Measurements from ENCODE around the gene RPS27. TPM values are rescaled to one million over a fixed set of nuclear protein-coding genes. Genes with fewer than 3 reads are reported as not detected.

The RPS27 gene
- polyA plus RNA-seq, 1 of the 3 experiments (the other 2 are of a cell fraction) = 7,060 TPM

- Histone ChIP-seq H3K27me3 (ENCODE audit: insufficient read depth) (no peaks in the 10 kb centered on the region), H3K9ac (no peak overlapping the region), H3F3A (replicated peaks; ENCODE audit: insufficient read depth) (peaks cover 7% of the 10 kb centered on the region), H3K9me3 (no peaks in the 10 kb centered on the region), H3K79me2 (ENCODE audit: insufficient read depth) (peaks cover 22% of the 10 kb centered on the region), H3K27ac (ENCODE audit: low read depth in 2 of 2, low read length in 1 of 2) (no peak overlapping the region), H2AFZ (ENCODE audit: low read depth) (no peak overlapping the region), H3K9me2 (no peaks in the 10 kb centered on the region), H3K4me1 (ENCODE audit: control insufficient read depth in 1 of 2, insufficient read depth in 2 of 2, low read depth in 1 of 2, low read length in 1 of 2) (peaks cover 5 to 23% of the 10 kb centered on the region in 2 experiments; a peak in 2 of 4 replicates), H3K4me3 (ENCODE audit: low read depth in 2 of 2, low read length in 1 of 2) (no peak overlapping the region), H3K4me2 (no peak overlapping the region), H4K20me1 (ENCODE audit: insufficient read depth) (no peaks in the 10 kb centered on the region), H3K36me3 (replicated peaks in 1 of 2; ENCODE audit: control insufficient read depth in 1 of 2, insufficient read depth in 2 of 2, low read length in 1 of 2) (peaks cover 17 to 25% of the 10 kb centered on the region in 2 experiments)
- DNase-seq = no peak
- CTCF ChIA-PET = interaction anchor here (1.5 to 8.9 kb wide), 2 partner anchors 12 to 43 kb away, joined by 3 to 68 read pairs; partner anchors contain the start of gene RAB13
- no peak for TF ChIP-seq RXRA (IDR thresholded peaks at IDR 0.05; ENCODE audit: borderline replicate concordance, low read depth)
- TF ChIP-seq TCF12 (IDR thresholded peaks at IDR 0.05) = no peak
- no peak for TF ChIP-seq FOXM1 (IDR thresholded peaks at IDR 0.05; ENCODE audit: low read depth)
- no peak for TF ChIP-seq EP300 (IDR thresholded peaks at IDR 0.05; ENCODE audit: borderline replicate concordance in 1 of 2, low read depth in 1 of 2, low read length in 1 of 2)
- no peak for TF ChIP-seq ZBTB33 (IDR thresholded peaks at IDR 0.05; ENCODE audit: borderline replicate concordance, low read depth)
- TF ChIP-seq SMC3 (IDR thresholded peaks at IDR 0.05; ENCODE audit: low read depth, low read length) = no peak
- 90% methylated on average over 7 of the region's 7 CpGs for WGBS (ENCODE audit: low lambda C conversion rate)
- POLR2A ChIA-PET = interaction anchor here (1.9 to 6.6 kb wide), 2 partner anchors 11 to 18 kb away, joined by 5 to 59 read pairs; partner anchors contain the start of genes RPS27 and SLC39A1
Measured at GRCh38 chr1:153973525-153973924, 17.0 kb upstream of the RPS27 start.

DNA sequence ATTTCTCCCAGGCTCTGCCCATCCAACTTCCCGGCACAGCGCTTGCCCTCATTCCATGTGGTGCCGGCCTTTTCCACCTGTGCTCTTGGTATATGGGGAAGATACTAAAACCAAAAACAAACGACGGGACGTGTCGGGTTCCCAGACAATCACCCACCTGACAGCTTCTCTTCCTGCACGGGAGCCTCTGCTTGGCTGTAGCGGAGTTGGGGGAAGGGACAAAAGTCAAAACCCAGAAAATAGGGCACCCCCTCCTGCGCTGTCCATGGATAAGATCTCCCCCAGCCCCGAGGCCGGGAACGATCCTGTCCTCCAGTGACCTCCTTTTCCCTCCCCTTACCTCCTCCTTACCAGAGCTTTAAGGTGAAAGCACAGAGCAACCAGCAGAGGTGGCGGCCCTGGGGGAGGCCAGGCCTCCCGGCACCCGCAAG is 13.7 kb upstream of the RPS27 start:
- POLR2A ChIA-PET = interaction anchor here (0.7 to 6.6 kb wide), 7 partner anchors 9 to 1120 kb away, joined by 3 to 69 read pairs (median 7); partner anchors contain the start of genes CREB3L4, RAB13, RPS27 and SLC39A1
- TF ChIP-seq MXI1 (IDR thresholded peaks at IDR 0.05; ENCODE audit: low read depth, low read length) (peak; percentile 2; the same call in 1 of the 2 replicates), FOXM1 (IDR thresholded peaks at IDR 0.05; ENCODE audit: low read depth) (no peak), ELF1 (IDR thresholded peaks at IDR 0.05) (no peak), CHD2 (IDR thresholded peaks at IDR 0.05; ENCODE audit: low read length, partially characterized antibody) (peak; percentile 13)
- CTCF ChIA-PET = interaction anchor here (0.7 to 8.9 kb wide), 8 partner anchors 9 to 176 kb away, joined by 3 to 68 read pairs (median 6); partner anchors contain the start of genes CREB3L4, DENND4B and RAB13

More for the DNA sequence above, 13.7 kb upstream of the RPS27 start:
- no peaks in the 10 kb centered on the region for H3K9me3 ChIP-seq
- H3K9ac ChIP-seq = peak overlapping the region; percentile 83
- H3F3A ChIP-seq (replicated peaks; ENCODE audit: insufficient read depth) = peaks cover 21% of the 10 kb centered on the region
- no peaks in the 10 kb centered on the region for H4K20me1 ChIP-seq (ENCODE audit: insufficient read depth)
- no peaks in the 10 kb centered on the region for H3K9me2 ChIP-seq
- H3K27me3 ChIP-seq (ENCODE audit: insufficient read depth) = no peaks in the 10 kb centered on the region
- peaks cover 5 to 16% of the 10 kb centered on the region in 2 experiments; a peak in 2 of 4 replicates for H3K4me1 ChIP-seq (ENCODE audit: control insufficient read depth in 1 of 2, insufficient read depth in 2 of 2, low read depth in 1 of 2, low read length in 1 of 2)
- H3K36me3 ChIP-seq (replicated peaks in 1 of 2; ENCODE audit: control insufficient read depth in 1 of 2, insufficient read depth in 2 of 2, low read length in 1 of 2) = peaks cover 32 to 36% of the 10 kb centered on the region in 2 experiments
- peaks cover 26% of the 10 kb centered on the region for H3K79me2 ChIP-seq (ENCODE audit: insufficient read depth)
- H3K27ac ChIP-seq (ENCODE audit: low read depth in 2 of 2, low read length in 1 of 2) = peak overlapping the region; percentile 63 to 91; a peak in 3 of 4 replicates
- peak overlapping the region; percentile 82 for H2AFZ ChIP-seq (ENCODE audit: low read depth)
- peak; percentile 30 for DNase-seq
- WGBS (ENCODE audit: low lambda C conversion rate) = 2% methylated on average over 14 of the region's 16 CpGs
- H3K4me3 ChIP-seq (ENCODE audit: low read depth in 2 of 2, low read length in 1 of 2) = peak overlapping the region; percentile 92 to 95
- H3K4me2 ChIP-seq = peak overlapping the region; percentile 96
